ENCODE data around the gene CLEC3B. TPM values are rescaled to one million over a fixed set of nuclear protein-coding genes. Genes with fewer than 3 reads are reported as not detected.

The CLEC3B gene
- total and polyA plus RNA-seq, 4 donors: 69.1 to 177 (median 103) TPM

- DNase-seq: peak; percentile 82 to 91
- Histone ChIP-seq H3K27ac (ENCODE audit: low read depth in 1 of 2, low read length in 2 of 2) (no peak overlapping the region), H3K9me3 (ENCODE audit: control insufficient read depth, low read length) (no peaks in the 10 kb centered on the region), H3K4me1 (ENCODE audit: control insufficient read depth in 1 of 2, insufficient read depth in 2 of 2, low read length in 2 of 2) (no peaks in the 10 kb centered on the region), H3K4me3 (ENCODE audit: low read length in 2 of 2) (no peak overlapping the region), H3K27me3 (ENCODE audit: control insufficient read depth in 1 of 2, insufficient read depth in 2 of 2, low read length in 1 of 2) (no peaks in the 10 kb centered on the region), H3K36me3 (ENCODE audit: control insufficient read depth in 1 of 2, insufficient read depth in 2 of 2, low read length in 1 of 2) (no peaks in the 10 kb centered on the region)
- WGBS, 2 donors: 88 to 95% methylated on average over 3 of the region's 3 CpGs
- intact Hi-C loops (cut with DNase I): loop anchor here (5.0 to 10.0 kb wide), 3 partner anchors 57 to 630 kb away; partner anchors contain the start of genes EXOSC7 (in 1 of the 2) and ZDHHC3 (in 1 of the 2)
- ATAC-seq (ENCODE audit: low FRiP score): peak; percentile 40
Measured at GRCh38 chr3:45034612-45035252, 8.6 kb downstream of the CLEC3B start.

- no peaks in the 10 kb centered on the region for H3K4me1 ChIP-seq (ENCODE audit: control insufficient read depth in 1 of 2, insufficient read depth in 2 of 2, low read length in 2 of 2)
- H3K4me3 ChIP-seq (ENCODE audit: low read length in 2 of 2): no peak overlapping the region
Measured at GRCh38 chr3:45035441-45036301, 9.6 kb downstream of the CLEC3B start.

GRCh38 chr3:45037720-45038455 lies 11.8 kb downstream of the CLEC3B start:
- DNase-seq (peak; percentile 94 to 95), ATAC-seq (ENCODE audit: low FRiP score) (peak; percentile 89)
- WGBS, 2 donors: 2 to 3% methylated on average over 11 of the region's 11 CpGs
- Histone ChIP-seq H3K9me3 (ENCODE audit: control insufficient read depth, low read length) (no peaks in the 10 kb centered on the region), H3K4me3 (ENCODE audit: low read length in 2 of 2) (no peak overlapping the region), H3K4me1 (ENCODE audit: control insufficient read depth in 1 of 2, insufficient read depth in 2 of 2, low read length in 2 of 2) (no peaks in the 10 kb centered on the region), H3K27me3 (ENCODE audit: control insufficient read depth in 1 of 2, insufficient read depth in 2 of 2, low read length in 1 of 2) (no peaks in the 10 kb centered on the region), H3K36me3 (ENCODE audit: control insufficient read depth in 1 of 2, insufficient read depth in 2 of 2, low read length in 1 of 2) (no peaks in the 10 kb centered on the region), H3K27ac (ENCODE audit: low read depth in 1 of 2, low read length in 2 of 2) (no peak overlapping the region)
- intact Hi-C loops (cut with DNase I): loop anchor here (5.0 to 10.0 kb wide), 3 partner anchors 61 to 627 kb away; partner anchors contain the start of genes EXOSC7 (in 1 of the 2) and ZDHHC3 (in 1 of the 2)

More at GRCh38 chr3:45035441-45036301, 9.6 kb downstream of the CLEC3B start:
- Histone ChIP-seq H3K9me3 (ENCODE audit: control insufficient read depth, low read length) (no peaks in the 10 kb centered on the region), H3K27me3 (ENCODE audit: control insufficient read depth in 1 of 2, insufficient read depth in 2 of 2, low read length in 1 of 2) (no peaks in the 10 kb centered on the region), H3K36me3 (ENCODE audit: control insufficient read depth in 1 of 2, insufficient read depth in 2 of 2, low read length in 1 of 2) (no peaks in the 10 kb centered on the region), H3K27ac (ENCODE audit: low read depth in 1 of 2, low read length in 2 of 2) (no peak overlapping the region)
- intact Hi-C loops (cut with DNase I): loop anchor here (5.0 to 10.0 kb wide), 3 partner anchors 58 to 629 kb away; partner anchors contain the start of genes EXOSC7 (in 1 of the 2) and ZDHHC3 (in 1 of the 2)
- WGBS, 2 donors: 23 to 26% methylated on average over 63 to 64 of the region's 64 CpGs
- DNase-seq (peak; percentile 60 to 83), ATAC-seq (ENCODE audit: low FRiP score) (peak; percentile 49)

- 83 to 90% methylated on average over 2 of the region's 2 CpGs for WGBS, 2 donors
- Histone ChIP-seq H3K9me3 (ENCODE audit: control insufficient read depth, low read length) (no peaks in the 10 kb centered on the region), H3K4me3 (ENCODE audit: low read length in 2 of 2) (no peak overlapping the region), H3K4me1 (ENCODE audit: control insufficient read depth in 1 of 2, insufficient read depth in 2 of 2, low read length in 2 of 2) (peaks cover 0 to 3% of the 10 kb centered on the region in 2 donors), H3K27ac (ENCODE audit: low read depth in 1 of 2, low read length in 2 of 2) (no peak overlapping the region), H3K27me3 (ENCODE audit: control insufficient read depth in 1 of 2, insufficient read depth in 2 of 2, low read length in 1 of 2) (no peaks in the 10 kb centered on the region), H3K36me3 (ENCODE audit: control insufficient read depth in 1 of 2, insufficient read depth in 2 of 2, low read length in 1 of 2) (no peaks in the 10 kb centered on the region)
- DNase-seq (no peak), ATAC-seq (ENCODE audit: low FRiP score) (no peak)
- intact Hi-C loops (cut with DNase I): loop anchor here (2.0 to 5.0 kb wide), 2 partner anchors 81 to 169 kb away; no protein-coding TSS in a partner anchor
Measured at GRCh38 chr3:45041666-45042065, 15.6 kb downstream of the CLEC3B start.

GRCh38 chr3:45042162-45042561 lies 16.1 kb downstream of the CLEC3B start:
- 88 to 90% methylated on average over 3 of the region's 3 CpGs for WGBS, 2 donors
- Histone ChIP-seq H3K4me3 (ENCODE audit: low read length in 2 of 2) (no peak overlapping the region), H3K9me3 (ENCODE audit: control insufficient read depth, low read length) (no peaks in the 10 kb centered on the region), H3K4me1 (ENCODE audit: control insufficient read depth in 1 of 2, insufficient read depth in 2 of 2, low read length in 2 of 2) (peaks cover 0 to 3% of the 10 kb centered on the region in 2 donors), H3K36me3 (ENCODE audit: control insufficient read depth in 1 of 2, insufficient read depth in 2 of 2, low read length in 1 of 2) (no peaks in the 10 kb centered on the region), H3K27me3 (ENCODE audit: control insufficient read depth in 1 of 2, insufficient read depth in 2 of 2, low read length in 1 of 2) (no peaks in the 10 kb centered on the region), H3K27ac (ENCODE audit: low read depth in 1 of 2, low read length in 2 of 2) (no peak overlapping the region)
- ATAC-seq (ENCODE audit: low FRiP score): no peak
- no peak for DNase-seq
- intact Hi-C loops (cut with DNase I): loop anchor here in 1 of 2 donors (5.0 kb wide), 1 partner anchor 80 kb away; no protein-coding TSS in a partner anchor

- H3K9me3 ChIP-seq (ENCODE audit: control insufficient read depth, low read length): no peaks in the 10 kb centered on the region
- H3K27me3 ChIP-seq (ENCODE audit: control insufficient read depth in 1 of 2, insufficient read depth in 2 of 2, low read length in 1 of 2): no peaks in the 10 kb centered on the region
- WGBS, 2 donors: 10 to 21% methylated on average over 2 of the region's 2 CpGs
- DNase-seq (no peak), ATAC-seq (ENCODE audit: low FRiP score) (peak; percentile 30)
- H3K36me3 ChIP-seq (ENCODE audit: control insufficient read depth in 1 of 2, insufficient read depth in 2 of 2, low read length in 1 of 2): no peaks in the 10 kb centered on the region
- peaks cover 0 to 3% of the 10 kb centered on the region in 2 donors for H3K4me1 ChIP-seq (ENCODE audit: control insufficient read depth in 1 of 2, insufficient read depth in 2 of 2, low read length in 2 of 2)
- H3K27ac ChIP-seq (ENCODE audit: low read depth in 1 of 2, low read length in 2 of 2): peak overlapping the region in 1 of 2 donors; percentile 95
- intact Hi-C loops (cut with DNase I): loop anchor here in 1 of 2 donors (5.0 kb wide), 1 partner anchor 78 kb away; no protein-coding TSS in a partner anchor
- H3K4me3 ChIP-seq (ENCODE audit: low read length in 2 of 2): no peak overlapping the region
Measured at GRCh38 chr3:45043728-45044299, 17.7 kb downstream of the CLEC3B start.

GRCh38 chr3:45048244-45048643 lies 22.1 kb downstream of the CLEC3B start:
- no peak for ATAC-seq (ENCODE audit: low FRiP score)
- Histone ChIP-seq H3K27ac (ENCODE audit: low read depth in 1 of 2, low read length in 2 of 2) (no peak overlapping the region), H3K36me3 (ENCODE audit: control insufficient read depth in 1 of 2, insufficient read depth in 2 of 2, low read length in 1 of 2) (no peaks in the 10 kb centered on the region), H3K4me3 (ENCODE audit: low read length in 2 of 2) (no peak overlapping the region), H3K9me3 (ENCODE audit: control insufficient read depth, low read length) (no peaks in the 10 kb centered on the region), H3K27me3 (ENCODE audit: control insufficient read depth in 1 of 2, insufficient read depth in 2 of 2, low read length in 1 of 2) (no peaks in the 10 kb centered on the region), H3K4me1 (ENCODE audit: control insufficient read depth in 1 of 2, insufficient read depth in 2 of 2, low read length in 2 of 2) (peaks cover 0 to 3% of the 10 kb centered on the region in 2 donors)
- intact Hi-C loops (cut with DNase I): loop anchor here in 1 of 2 donors (5.0 kb wide), 1 partner anchor 39 kb away; no protein-coding TSS in a partner anchor
- WGBS, 2 donors: 42 to 46% methylated on average over 4 of the region's 4 CpGs
- no peak for DNase-seq

GRCh38 chr3:45049807-45050206 lies 23.7 kb downstream of the CLEC3B start:
- DNase-seq: no peak
- no peaks in the 10 kb centered on the region for H3K9me3 ChIP-seq (ENCODE audit: control insufficient read depth, low read length)
- no peak overlapping the region for H3K4me3 ChIP-seq (ENCODE audit: low read length in 2 of 2)
- no peaks in the 10 kb centered on the region for H3K4me1 ChIP-seq (ENCODE audit: control insufficient read depth in 1 of 2, insufficient read depth in 2 of 2, low read length in 2 of 2)
- H3K27me3 ChIP-seq (ENCODE audit: control insufficient read depth in 1 of 2, insufficient read depth in 2 of 2, low read length in 1 of 2): no peaks in the 10 kb centered on the region
- intact Hi-C loops (cut with DNase I): loop anchor here in 1 of 2 donors (5.0 kb wide), 1 partner anchor 37 kb away; no protein-coding TSS in a partner anchor
- no peak for ATAC-seq (ENCODE audit: low FRiP score)
- H3K36me3 ChIP-seq (ENCODE audit: control insufficient read depth in 1 of 2, insufficient read depth in 2 of 2, low read length in 1 of 2): no peaks in the 10 kb centered on the region
- 83 to 91% methylated on average over 4 of the region's 4 CpGs for WGBS, 2 donors
- no peak overlapping the region for H3K27ac ChIP-seq (ENCODE audit: low read depth in 1 of 2, low read length in 2 of 2)

Data from aorta (tissue), 5 donors.